SU-DHL-6 (cell line): Measurements from ENCODE around the gene SNCB.

Source experiments
- CTCF ChIP-seq: fragments of 200-600 bp; sonication (generic); IDR thresholded peaks from one replicate; pipeline ENCODE4 v1.5.1; 2017; ENCODE audit warnings: antibody characterized with exemption, mild to moderate bottlenecking, low read length, moderate library complexity; ENCODE audit not compliant: insufficient read depth, poor library complexity, severe bottlenecking
- EZH2phosphoT487 ChIP-seq: fragments of 200-600 bp; sonication (generic), shearing (Covaris generic); conservative IDR thresholded peaks from 2 replicates; pipeline ENCODE4 v1.6.1; 2018; ENCODE audit warnings: mild to moderate bottlenecking, antibody characterized with exemption, low read length, moderate library complexity, mixed read lengths

GRCh38 chr5:176625966-176626875 is 4.1 kb downstream of the SNCB start:
- no peak for TF ChIP-seq CTCF
- TF ChIP-seq EZH2phosphoT487, result no peak
